Esophagus squamous epithelium (tissue), 5 donors: ENCODE data around the gene NUTM2E. TPM values are rescaled to one million over a fixed set of nuclear protein-coding genes. Genes with fewer than 3 reads are reported as not detected.
"Not testable (repeated sequence)": the region's sequence is repeated elsewhere in the genome, so short reads cannot be mapped to it uniquely, and the experiment has no call there.

Experiments used
- DNase-seq: peaks from one replicate; lab custom pipeline; 2025; lab: John Stamatoyannopoulos, UW
- H3K27ac ChIP-seq, 4 donors: fragments of 200-600 bp; sonication (generic); one replicate each; pipeline ENCODE4 v1.5.1; 2016 to 2019; ENCODE audit warnings: mild to moderate bottlenecking in 1 of 4
- H3K27me3 ChIP-seq, 4 donors: fragments of 200-600 bp; sonication (generic); 1 replicate in 3 of 4; 2 replicates in 1 of 4; pipeline versions ENCODE4 v1.5.1 to v1.6.0; 2017 to 2021; ENCODE audit warnings: antibody characterized with exemption in 1 of 4
- H3K36me3 ChIP-seq, 3 donors: fragments of 200-600 bp; sonication (generic); one replicate each; pipeline ENCODE4 v1.5.1; 2016 to 2019
- H3K4me1 ChIP-seq, 3 donors: fragments of 200-600 bp; sonication (generic); one replicate each; pipeline ENCODE4 v1.5.1; 2017 to 2019
- H3K4me3 ChIP-seq, 4 donors: fragments of 200-600 bp; sonication (generic); 1 replicate in 3 of 4; 2 replicates in 1 of 4; pipeline ENCODE4 v1.5.1; 2016 to 2019; ENCODE audit warnings: mild to moderate bottlenecking in 2 of 4, moderate library complexity in 1 of 4
- H3K9me3 ChIP-seq, 3 donors: fragments of 200-600 bp; sonication (generic); one replicate each; pipeline ENCODE4 v1.5.1; 2016 to 2019
- WGBS, 2 donors: methylation state at CpG; one replicate each; pipeline ENCODE4 v1.1.5; 2018; 5-methylcytosine and 5-hydroxymethylcytosine counted together
- intact Hi-C: fragments of 100-400 bp; cut with DNase I; formaldehyde crosslinking; loops from one replicate; pipeline ENCODE4 v1.15.0; 2022
- total RNA-seq, 4 donors: library from RNA; depleted of rRNA; stranded (reverse); fragments of >200 nt; gene quantifications; one replicate each; pipeline ENCODE4 v1.1.0, GENCODE V29; 2016
- donor health status: DM: yes; HTN: yes; CAD: no.

The NUTM2E gene
- total RNA-seq, 4 donors from 2014 or later, result under 0.01 TPM; not detected in 3

- 77 to 84% methylated on average over 6 of the region's 6 CpGs for WGBS, 2 donors
- H3K9me3 ChIP-seq, result not testable (repeated sequence)
Measured at GRCh38 chr10:79823387-79823786, 3.2 kb upstream of the NUTM2E start.

GRCh38 chr10:79825587-79826011, 940 bp upstream of the NUTM2E start:
- H3K27me3 ChIP-seq, intact Hi-C loops, H3K36me3 ChIP-seq, H3K9me3 ChIP-seq, DNase-seq: not testable (repeated sequence)
- peak overlapping the region; percentile 39 to 74 (median 55) for H3K4me3 ChIP-seq
- H3K27ac ChIP-seq, result peak overlapping the region; percentile 82 to 96 (median 89)
- 0% methylated on average over 14 of the region's 38 CpGs; no CpG with 5 or more reads in 1 of the 2 donors for WGBS, 2 donors
- peaks cover 0 to 21% (median 8%) of the 10 kb centered on the region in 3 donors for H3K4me1 ChIP-seq

More at GRCh38 chr10:79823387-79823786, 3.2 kb upstream of the NUTM2E start:
- H3K4me1 ChIP-seq, result peaks cover 0 to 14% (median 7%) of the 10 kb centered on the region in 3 donors
- H3K36me3 ChIP-seq, DNase-seq, intact Hi-C loops, H3K27ac ChIP-seq, H3K4me3 ChIP-seq, H3K27me3 ChIP-seq: not testable (repeated sequence)

GRCh38 chr10:79826131-79826495, 426 bp upstream of the NUTM2E start:
- H3K27me3 ChIP-seq, H3K9me3 ChIP-seq, DNase-seq, H3K36me3 ChIP-seq, intact Hi-C loops: not testable (repeated sequence)
- WGBS, 2 donors, result no CpG with 5 or more reads among the region's 44 CpGs
- peaks cover 0 to 21% (median 8%) of the 10 kb centered on the region in 3 donors for H3K4me1 ChIP-seq
- H3K4me3 ChIP-seq, result peak overlapping the region; percentile 39 to 74 (median 55)
- H3K27ac ChIP-seq, result peak overlapping the region; percentile 82 to 96 (median 89)

- H3K27me3 ChIP-seq, DNase-seq, H3K4me3 ChIP-seq, H3K36me3 ChIP-seq, H3K4me1 ChIP-seq, intact Hi-C loops, H3K27ac ChIP-seq, H3K9me3 ChIP-seq: not testable (repeated sequence)
- WGBS, 2 donors, result 75 to 76% methylated on average over 3 of the region's 3 CpGs
Measured at GRCh38 chr10:79833833-79834232, 7.3 kb downstream of the NUTM2E start.

GRCh38 chr10:79835891-79836290, 9.4 kb downstream of the NUTM2E start:
- 82 to 89% methylated on average over 1 to 2 of the region's 2 CpGs for WGBS, 2 donors
- DNase-seq, H3K4me3 ChIP-seq, H3K9me3 ChIP-seq, intact Hi-C loops, H3K36me3 ChIP-seq, H3K27ac ChIP-seq, H3K27me3 ChIP-seq, H3K4me1 ChIP-seq: not testable (repeated sequence)

- H3K36me3 ChIP-seq, H3K9me3 ChIP-seq, DNase-seq, intact Hi-C loops, H3K4me1 ChIP-seq, H3K27me3 ChIP-seq, H3K27ac ChIP-seq, H3K4me3 ChIP-seq: not testable (repeated sequence)
- 40 to 63% methylated on average over 1 of the region's 1 CpG for WGBS, 2 donors
Measured at GRCh38 chr10:79836891-79837290, 10.4 kb downstream of the NUTM2E start.

- intact Hi-C loops, H3K27me3 ChIP-seq, H3K36me3 ChIP-seq, H3K27ac ChIP-seq, H3K4me1 ChIP-seq, DNase-seq, H3K4me3 ChIP-seq, H3K9me3 ChIP-seq: not testable (repeated sequence)
- no CpG with 5 or more reads among the region's 16 CpGs for WGBS, 2 donors
Measured at GRCh38 chr10:79838441-79838840, 11.9 kb downstream of the NUTM2E start.

GRCh38 chr10:79853191-79853854, 26.8 kb downstream of the NUTM2E start:
- H3K4me1 ChIP-seq, H3K9me3 ChIP-seq, DNase-seq, intact Hi-C loops, H3K4me3 ChIP-seq, H3K36me3 ChIP-seq, H3K27ac ChIP-seq, H3K27me3 ChIP-seq: not testable (repeated sequence)
- 53% methylated on average over 4 of the region's 8 CpGs; no CpG with 5 or more reads in 1 of the 2 donors for WGBS, 2 donors

GRCh38 chr10:79862269-79862668, 35.7 kb downstream of the NUTM2E start:
- 50% methylated on average over 1 of the region's 1 CpG; no CpG with 5 or more reads in 1 of the 2 donors for WGBS, 2 donors
- H3K4me3 ChIP-seq, H3K9me3 ChIP-seq, H3K27me3 ChIP-seq, H3K4me1 ChIP-seq, H3K36me3 ChIP-seq, H3K27ac ChIP-seq, DNase-seq, intact Hi-C loops: not testable (repeated sequence)

GRCh38 chr10:79862803-79863202, 36.3 kb downstream of the NUTM2E start:
- H3K4me1 ChIP-seq, intact Hi-C loops, H3K4me3 ChIP-seq, H3K27me3 ChIP-seq, DNase-seq, H3K9me3 ChIP-seq, H3K27ac ChIP-seq, H3K36me3 ChIP-seq: not testable (repeated sequence)
- no CpG with 5 or more reads among the region's 3 CpGs for WGBS, 2 donors

- DNase-seq, H3K4me3 ChIP-seq, H3K36me3 ChIP-seq, intact Hi-C loops, H3K27me3 ChIP-seq, H3K27ac ChIP-seq, H3K9me3 ChIP-seq, H3K4me1 ChIP-seq: not testable (repeated sequence)
- WGBS, 2 donors, result 74% methylated on average over 3 of the region's 9 CpGs; no CpG with 5 or more reads in 1 of the 2 donors
Measured at GRCh38 chr10:79866903-79867551, 40.5 kb downstream of the NUTM2E start.

- intact Hi-C loops, DNase-seq, H3K9me3 ChIP-seq, H3K4me3 ChIP-seq, H3K27me3 ChIP-seq, H3K4me1 ChIP-seq, H3K27ac ChIP-seq, H3K36me3 ChIP-seq: not testable (repeated sequence)
- WGBS, 2 donors, result 65% methylated on average over 4 of the region's 7 CpGs; no CpG with 5 or more reads in 1 of the 2 donors
Measured at GRCh38 chr10:79868023-79868422, 41.5 kb downstream of the NUTM2E start.
